Ascending aorta (tissue), 2 donors: Measurements from ENCODE around the gene LTBP1. TPM values are rescaled to one million over a fixed set of nuclear protein-coding genes. Genes with fewer than 3 reads are reported as not detected.
"Not testable (repeated sequence)": the region's sequence is repeated elsewhere in the genome, so short reads cannot be mapped to it uniquely, and the experiment has no call there.

ENCODE experiments used
- DNase-seq, 2 donors: peaks; one replicate each; pipeline ENCODE4 v3.0.0-alpha.2; 2019; ENCODE audit warnings: low spot score in 2 of 2
- H3K27ac ChIP-seq, 2 donors: fragments of 200-600 bp; sonication (generic); one replicate each; pipeline ENCODE4 v1.5.1; 2016 to 2017; ENCODE audit warnings: mild to moderate bottlenecking in 1 of 2
- H3K27me3 ChIP-seq: fragments of 200-600 bp; sonication (generic); one replicate; pipeline ENCODE4 v1.5.1; 2017
- H3K36me3 ChIP-seq, 2 donors: fragments of 200-600 bp; sonication (generic); one replicate each; pipeline ENCODE4 v1.5.1; 2016
- H3K4me1 ChIP-seq, 2 donors: fragments of 200-600 bp; sonication (generic); one replicate each; pipeline ENCODE4 v1.5.1; 2016 to 2017; ENCODE audit warnings: mild to moderate bottlenecking in 1 of 2
- H3K4me3 ChIP-seq, 2 donors: fragments of 200-600 bp; sonication (generic); one replicate each; pipeline ENCODE4 v1.5.1; 2016 to 2017; ENCODE audit warnings: mild to moderate bottlenecking in 1 of 2
- H3K9me3 ChIP-seq, 2 donors: fragments of 200-600 bp; sonication (generic); one replicate each; pipeline ENCODE4 v1.5.1; 2016
- intact Hi-C: fragments of 100-400 bp; cut with DNase I; formaldehyde crosslinking; loops from one replicate; pipeline ENCODE4 v1.15.1; 2023
- total RNA-seq: library from RNA; depleted of rRNA; stranded (reverse); fragments of >200 nt; gene quantifications from one replicate; pipeline ENCODE4 v1.1.0, GENCODE V29; 2016
- TF ChIP-seq, protein P1 (sequence below), 3 experiments: fragments of 200-600 bp in 2 of 3; fragments of 450-650 bp in 1 of 3; sonication (generic) in 2 of 3; IDR thresholded peaks; one replicate each; pipeline ENCODE4 v1.5.1; 2016 to 2019; ENCODE audit warnings: antibody characterized with exemption in 3 of 3, mild to moderate bottlenecking in 1 of 3, moderate library complexity in 1 of 3

Gene LTBP1
- total RNA-seq, 1 donor from 2014 or later = 295 TPM

DNA sequence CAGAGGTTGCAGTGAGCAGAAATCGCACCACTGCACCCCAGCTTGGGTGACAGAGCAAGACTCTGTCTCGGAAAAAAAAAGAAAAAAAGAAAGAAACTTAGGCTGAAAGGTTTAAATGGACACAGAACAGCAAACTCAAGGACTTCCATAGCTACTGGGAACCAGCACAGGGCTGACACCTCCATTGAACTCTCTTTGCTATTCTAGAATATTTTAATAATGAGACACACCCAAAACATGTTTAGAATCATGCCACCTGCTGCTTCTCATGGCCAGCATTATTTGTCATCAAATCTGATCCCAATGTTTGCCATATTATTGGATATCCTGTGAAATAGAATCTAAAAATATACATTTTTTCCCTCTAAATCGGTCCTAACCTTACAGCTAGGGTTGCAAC, 42.7 kb upstream of the LTBP1 start:
- Histone ChIP-seq H3K27me3 (no peaks in the 10 kb centered on the region), H3K27ac (no peak overlapping the region), H3K36me3 (no peaks in the 10 kb centered on the region), H3K9me3 (no peaks in the 10 kb centered on the region), H3K4me3 (no peak overlapping the region), H3K4me1 (no peaks in the 10 kb centered on the region)
- intact Hi-C loops = no loop called here
- no peak for DNase-seq
- TF ChIP-seq, protein P1, sequence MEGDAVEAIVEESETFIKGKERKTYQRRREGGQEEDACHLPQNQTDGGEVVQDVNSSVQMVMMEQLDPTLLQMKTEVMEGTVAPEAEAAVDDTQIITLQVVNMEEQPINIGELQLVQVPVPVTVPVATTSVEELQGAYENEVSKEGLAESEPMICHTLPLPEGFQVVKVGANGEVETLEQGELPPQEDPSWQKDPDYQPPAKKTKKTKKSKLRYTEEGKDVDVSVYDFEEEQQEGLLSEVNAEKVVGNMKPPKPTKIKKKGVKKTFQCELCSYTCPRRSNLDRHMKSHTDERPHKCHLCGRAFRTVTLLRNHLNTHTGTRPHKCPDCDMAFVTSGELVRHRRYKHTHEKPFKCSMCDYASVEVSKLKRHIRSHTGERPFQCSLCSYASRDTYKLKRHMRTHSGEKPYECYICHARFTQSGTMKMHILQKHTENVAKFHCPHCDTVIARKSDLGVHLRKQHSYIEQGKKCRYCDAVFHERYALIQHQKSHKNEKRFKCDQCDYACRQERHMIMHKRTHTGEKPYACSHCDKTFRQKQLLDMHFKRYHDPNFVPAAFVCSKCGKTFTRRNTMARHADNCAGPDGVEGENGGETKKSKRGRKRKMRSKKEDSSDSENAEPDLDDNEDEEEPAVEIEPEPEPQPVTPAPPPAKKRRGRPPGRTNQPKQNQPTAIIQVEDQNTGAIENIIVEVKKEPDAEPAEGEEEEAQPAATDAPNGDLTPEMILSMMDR (IDR thresholded peaks at IDR 0.05) = no peak

DNA sequence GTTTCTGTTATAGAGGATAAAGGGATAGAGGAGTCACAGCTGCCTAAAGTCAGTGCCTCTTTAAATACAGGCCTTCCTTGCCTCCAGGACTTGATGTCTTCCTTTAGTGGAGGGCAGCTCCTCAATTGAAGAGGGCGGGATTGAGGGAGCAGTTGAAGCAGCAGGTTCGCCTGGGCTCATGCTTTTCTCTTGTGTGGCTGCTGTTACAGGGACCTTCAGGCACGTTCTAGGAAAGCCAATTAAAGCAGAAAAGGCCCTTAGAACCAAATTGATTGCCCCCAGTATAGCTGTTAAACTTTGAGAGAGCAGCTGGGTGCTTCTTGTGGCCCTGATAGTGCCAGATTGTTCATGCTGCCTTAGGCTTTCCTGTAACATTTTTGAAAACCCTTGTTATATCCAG, 42.0 kb upstream of the LTBP1 start:
- no peaks in the 10 kb centered on the region for H3K27me3 ChIP-seq
- no peaks in the 10 kb centered on the region for H3K9me3 ChIP-seq
- no peak overlapping the region for H3K27ac ChIP-seq
- TF ChIP-seq, protein P1 (IDR thresholded peaks at IDR 0.05) = no peak
- no peak overlapping the region for H3K4me3 ChIP-seq
- no peak for DNase-seq
- intact Hi-C loops = no loop called here
- H3K36me3 ChIP-seq = no peaks in the 10 kb centered on the region
- no peaks in the 10 kb centered on the region for H3K4me1 ChIP-seq

DNA sequence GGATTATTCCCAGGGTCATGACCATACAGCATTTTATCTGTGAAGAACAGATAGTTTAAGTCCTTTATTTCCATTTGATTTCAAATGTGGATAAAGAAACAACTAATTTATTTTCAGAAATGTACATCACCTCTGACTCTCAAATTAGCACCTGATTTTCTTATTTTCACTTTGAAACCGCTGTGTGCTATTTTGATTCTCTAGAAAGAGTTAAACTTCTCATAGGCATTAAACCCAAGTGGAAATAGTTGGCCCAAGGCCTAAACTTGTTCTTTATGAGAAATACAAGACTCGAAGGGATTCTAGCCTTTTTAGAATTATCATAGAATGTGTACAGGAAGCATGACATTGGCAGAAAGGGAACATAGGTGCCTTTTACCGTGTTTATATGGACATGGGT, 41.5 kb upstream of the LTBP1 start:
- Histone ChIP-seq H3K27me3 (no peaks in the 10 kb centered on the region), H3K4me3 (no peak overlapping the region), H3K4me1 (no peaks in the 10 kb centered on the region), H3K9me3 (no peaks in the 10 kb centered on the region), H3K27ac (no peak overlapping the region), H3K36me3 (no peaks in the 10 kb centered on the region)
- TF ChIP-seq, protein P1 (IDR thresholded peaks at IDR 0.05) = no peak
- DNase-seq = no peak
- intact Hi-C loops = no loop called here

DNA sequence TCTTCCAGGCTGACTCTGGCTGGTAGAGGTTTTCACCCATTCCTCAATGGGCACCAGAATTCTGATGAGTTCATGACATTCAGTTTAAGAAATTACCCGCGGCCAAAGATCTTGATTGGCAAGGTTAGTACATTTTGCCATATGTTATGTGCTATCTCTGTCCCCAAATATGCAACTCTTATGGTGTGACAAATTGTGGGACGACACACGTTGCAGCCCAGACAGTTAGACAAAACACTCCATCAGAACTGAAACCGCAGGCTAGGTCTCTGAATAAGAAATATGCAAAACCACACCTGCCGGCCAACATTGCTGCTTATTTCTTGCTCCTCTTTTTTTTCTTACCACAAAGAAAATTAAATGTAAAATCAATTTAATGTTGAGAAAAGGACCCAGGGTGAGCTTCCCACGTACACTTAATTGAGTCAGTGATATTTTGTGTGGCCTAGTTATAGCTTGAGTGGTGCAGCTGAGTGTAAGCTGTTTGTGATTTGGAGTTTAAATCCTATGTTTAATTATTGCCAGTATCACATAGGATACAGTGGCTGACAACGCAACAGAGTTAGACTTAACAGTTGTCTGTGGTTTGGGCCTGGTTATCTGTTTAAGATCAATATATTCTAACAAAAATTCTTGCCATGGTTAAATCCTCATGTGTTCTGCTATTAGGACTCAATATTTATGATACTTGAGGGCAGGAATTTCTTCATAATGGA, 35.7 kb upstream of the LTBP1 start:
- Histone ChIP-seq H3K9me3 (no peaks in the 10 kb centered on the region), H3K27me3 (no peaks in the 10 kb centered on the region), H3K36me3 (no peaks in the 10 kb centered on the region), H3K4me3 (no peak overlapping the region), H3K4me1 (no peaks in the 10 kb centered on the region), H3K27ac (no peak overlapping the region)
- DNase-seq = no peak
- intact Hi-C loops = no loop called here
- TF ChIP-seq, protein P1 (IDR thresholded peaks at IDR 0.05) = no peak

DNA sequence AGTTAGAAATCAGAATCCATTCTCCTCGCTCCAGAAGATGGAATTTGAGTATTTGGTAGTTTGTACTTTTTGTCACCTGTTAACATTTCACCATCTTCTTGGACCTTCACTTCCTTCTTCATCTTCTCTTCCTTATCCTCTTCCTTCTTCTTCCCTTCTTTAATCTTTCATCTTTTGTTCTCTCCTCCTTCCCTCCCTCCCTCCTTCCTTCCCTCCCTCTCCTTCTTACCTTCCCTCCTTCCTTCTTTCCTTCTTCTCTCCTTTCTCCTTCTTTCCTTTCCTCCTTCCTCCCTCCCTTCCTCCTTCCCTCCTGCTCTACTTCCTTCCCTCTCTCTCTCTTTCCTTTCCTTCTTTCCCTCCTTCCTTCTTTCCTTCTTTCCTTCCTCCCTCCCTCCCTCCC, 31.1 kb upstream of the LTBP1 start:
- no peaks in the 10 kb centered on the region for H3K9me3 ChIP-seq
- intact Hi-C loops = no loop called here
- H3K4me1 ChIP-seq = no peaks in the 10 kb centered on the region
- TF ChIP-seq, protein P1 (IDR thresholded peaks at IDR 0.05) = no peak
- DNase-seq = no peak
- H3K27me3 ChIP-seq = no peaks in the 10 kb centered on the region
- no peak overlapping the region for H3K4me3 ChIP-seq
- no peak overlapping the region for H3K27ac ChIP-seq
- H3K36me3 ChIP-seq = no peaks in the 10 kb centered on the region

DNA sequence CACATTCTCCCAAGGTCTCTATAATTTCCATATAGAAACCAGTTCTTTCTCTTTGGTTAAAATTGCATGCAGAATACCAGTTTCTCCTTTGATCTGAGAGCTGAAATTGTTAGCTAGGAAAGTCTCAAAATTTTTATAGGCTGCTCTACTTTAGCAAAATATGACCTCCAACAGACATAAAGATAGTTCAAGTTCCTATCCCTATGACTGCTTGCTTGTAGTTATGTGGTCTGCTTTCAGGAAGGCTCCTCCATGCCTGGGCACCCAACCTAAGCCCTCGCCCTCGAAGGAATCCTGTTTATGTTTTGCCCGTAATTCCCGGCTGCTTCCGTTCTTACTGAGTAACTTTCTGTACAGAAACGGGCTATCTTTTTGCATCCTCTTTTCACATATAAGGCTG, 28.0 kb upstream of the LTBP1 start:
- Histone ChIP-seq H3K27me3 (no peaks in the 10 kb centered on the region), H3K4me1 (no peaks in the 10 kb centered on the region), H3K27ac (no peak overlapping the region), H3K4me3 (no peak overlapping the region), H3K9me3 (no peaks in the 10 kb centered on the region), H3K36me3 (no peaks in the 10 kb centered on the region)
- no peak for DNase-seq
- TF ChIP-seq, protein P1 (IDR thresholded peaks at IDR 0.05) = no peak
- intact Hi-C loops = no loop called here

DNA sequence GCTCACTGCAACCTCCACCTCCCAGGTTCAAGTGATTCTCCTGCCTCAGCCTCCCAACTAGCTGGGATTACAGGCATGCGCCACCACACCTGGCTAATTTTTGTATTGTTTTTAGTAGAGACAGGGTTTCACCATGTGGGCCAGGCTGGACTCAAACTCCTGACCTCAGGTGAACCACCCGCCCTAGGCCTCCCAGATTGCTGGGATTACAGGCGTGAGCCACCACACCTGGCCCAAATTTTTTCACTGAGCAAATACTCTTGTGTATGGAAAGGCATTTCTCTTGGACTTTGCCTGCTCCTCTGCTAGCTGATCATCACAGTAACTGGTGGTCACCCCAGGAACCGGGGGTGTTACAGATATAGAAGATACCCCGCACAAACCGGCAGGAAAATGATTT, 26.9 kb upstream of the LTBP1 start:
- DNase-seq, H3K27me3 ChIP-seq, H3K4me1 ChIP-seq, intact Hi-C loops, H3K4me3 ChIP-seq, H3K9me3 ChIP-seq, H3K27ac ChIP-seq, H3K36me3 ChIP-seq: not testable (repeated sequence)

DNA sequence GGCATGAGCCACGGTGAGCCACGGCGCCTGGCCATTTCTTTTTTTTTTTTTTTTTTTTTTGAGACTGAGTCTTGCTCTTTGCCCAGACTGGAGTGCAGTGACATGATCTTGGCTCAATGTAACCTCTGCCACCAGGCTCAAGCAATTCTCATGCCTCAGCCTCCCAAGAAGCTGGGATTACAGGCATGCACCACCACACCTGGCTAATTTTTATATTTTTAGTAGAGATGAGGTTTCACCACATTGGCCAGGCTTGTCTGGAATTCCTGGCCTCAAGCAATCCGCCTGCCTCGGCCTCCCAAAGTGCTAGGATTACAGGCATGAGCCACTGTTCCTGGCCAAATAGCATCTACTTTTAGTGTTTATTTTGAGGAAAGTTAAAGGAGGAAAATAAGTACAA, 25.3 kb upstream of the LTBP1 start:
- H3K4me3 ChIP-seq, DNase-seq, H3K4me1 ChIP-seq, H3K36me3 ChIP-seq, H3K9me3 ChIP-seq, intact Hi-C loops, H3K27me3 ChIP-seq, H3K27ac ChIP-seq: not testable (repeated sequence)
